GM12878 (cell line): Measurements from ENCODE around the gene HSPB1. TPM values are rescaled to one million over a fixed set of nuclear protein-coding genes. Genes with fewer than 3 reads are reported as not detected.

Source experiments
- BCL11A ChIP-seq: IDR thresholded peaks from 2 replicates; pipeline ENCODE4 v1.6.1; 2011; ENCODE audit warnings: low read depth, low read length
- CBFB ChIP-seq: IDR thresholded peaks from 2 replicates; pipeline ENCODE4 v1.6.1; 2016; ENCODE audit warnings: antibody characterized with exemption, low read depth
- CBX5 ChIP-seq: sonication (generic); IDR thresholded peaks from 2 replicates; pipeline ENCODE4 v1.6.1; 2016; ENCODE audit warnings: low read depth, moderate library complexity, mild to moderate bottlenecking, inconsistent platforms
- CREB1 ChIP-seq: IDR thresholded peaks from 2 replicates; pipeline ENCODE4 v1.6.1; 2012; ENCODE audit warnings: low read depth, mild to moderate bottlenecking, inconsistent platforms
- ELK1 ChIP-seq: IDR thresholded peaks from 2 replicates; pipeline ENCODE4 v1.6.1; 2012; ENCODE audit warnings: low read depth, low read length, improper control_type of control experiment
- EP300 ChIP-seq, 2 experiments: fragments of 150-350 bp in 1 of 2; IDR thresholded peaks; 2 replicates each; pipeline ENCODE4 v1.6.1; 2011 to 2012; ENCODE audit warnings: low read depth in 2 of 2, low read length in 2 of 2, borderline replicate concordance in 1 of 2, improper control_type of control experiment in 1 of 2, inconsistent platforms in 1 of 2; ENCODE audit not compliant: control insufficient read depth in 1 of 2
- MLLT1 ChIP-seq: fragments of 450-650 bp; IDR thresholded peaks from 2 replicates; pipeline ENCODE4 v1.6.1; 2016; ENCODE audit warnings: mild to moderate bottlenecking
- NFYA ChIP-seq: IDR thresholded peaks from 2 replicates; pipeline ENCODE4 v1.6.1; 2011; ENCODE audit warnings: low read depth, mild to moderate bottlenecking, low read length, improper control_type of control experiment, borderline replicate concordance
- POLR2A ChIP-seq: IDR thresholded peaks from 2 replicates; pipeline ENCODE4 v1.6.1; 2011; ENCODE audit warnings: low read depth, mild to moderate bottlenecking, low read length
- POLR2AphosphoS2 ChIP-seq: IDR thresholded peaks from 2 replicates; pipeline ENCODE4 v1.6.1; 2011; ENCODE audit warnings: low read depth, mild to moderate bottlenecking, low read length, improper control_type of control experiment, moderate library complexity
- SKIL ChIP-seq: fragments of 450-650 bp; IDR thresholded peaks from 2 replicates; pipeline ENCODE4 v1.6.1; 2017; ENCODE audit warnings: mild to moderate bottlenecking, low read depth, inconsistent platforms; ENCODE audit not compliant: poor library complexity, severe bottlenecking
- TAF1 ChIP-seq: IDR thresholded peaks from 2 replicates; pipeline ENCODE4 v1.6.1; 2011; ENCODE audit warnings: mild to moderate bottlenecking, low read depth, low read length, borderline replicate concordance
- ZNF207 ChIP-seq: fragments of 450-650 bp; IDR thresholded peaks from 2 replicates; pipeline ENCODE4 v1.6.1; 2014; ENCODE audit warnings: antibody characterized with exemption, mild to moderate bottlenecking, borderline replicate concordance
- ZNF622 ChIP-seq: fragments of 450-650 bp; IDR thresholded peaks from 2 replicates; pipeline ENCODE4 v1.6.1; 2017; ENCODE audit warnings: mild to moderate bottlenecking, inconsistent platforms
- polyA plus RNA-seq, 11 experiments: library from polyadenylated mRNA; depleted of rRNA in 4 of 11; unstranded in 6 of 11; stranded (reverse) in 5 of 11; fragments of >200 nt; fragmentation: Nextera tagmentation in 4 of 11; fragmentation: Illumina TruSeq in 1 of 11; extraction: Ambion mirVana in 4 of 11; extraction: Trizol in 1 of 11; gene quantifications; 1 replicate in 1 of 11; 2 replicates in 10 of 11; pipeline versions ENCODE4 v1.2.1 to v1.2.3, GENCODE V29; 2011 to 2016; ENCODE audit warnings: inconsistent platforms in 2 of 11, missing spikeins in 2 of 11, low read depth in 1 of 11
- total RNA-seq, 4 experiments: library from RNA; depleted of rRNA in 3 of 4; stranded (reverse); fragments of >200 nt in 3 of 4; fragmentation: Illumina TruSeq in 1 of 4; extraction: Trizol in 1 of 4; gene quantifications; 2 replicates each; pipeline versions ENCODE4 v1.2.1 to v1.2.3, GENCODE V29; 2013 to 2021
- TF ChIP-seq, protein P1 (sequence below): IDR thresholded peaks from 2 replicates; pipeline ENCODE4 v1.6.1; 2011; ENCODE audit warnings: borderline replicate concordance, low read depth, mild to moderate bottlenecking, moderate library complexity, mixed read lengths, low read length; ENCODE audit not compliant: insufficient read depth; ENCODE audit errors: extremely low read length
- TF ChIP-seq, protein P2 (sequence below): IDR thresholded peaks from 2 replicates; pipeline ENCODE4 v1.6.1; 2012; ENCODE audit warnings: low read length, inconsistent platforms
- TF ChIP-seq, protein P3 (sequence below): IDR thresholded peaks from 2 replicates; pipeline ENCODE4 v1.6.1; 2011; ENCODE audit warnings: borderline replicate concordance, low read depth, mild to moderate bottlenecking, moderate library complexity, low read length; ENCODE audit not compliant: insufficient read depth, poor library complexity, severe bottlenecking

The HSPB1 gene
- total and polyA plus RNA-seq, 10 of the 15 experiments (the other 5 are each of a cell fraction or from before 2014, with no cell fraction given): 13.7 to 297 (median 62.0) TPM

DNA sequence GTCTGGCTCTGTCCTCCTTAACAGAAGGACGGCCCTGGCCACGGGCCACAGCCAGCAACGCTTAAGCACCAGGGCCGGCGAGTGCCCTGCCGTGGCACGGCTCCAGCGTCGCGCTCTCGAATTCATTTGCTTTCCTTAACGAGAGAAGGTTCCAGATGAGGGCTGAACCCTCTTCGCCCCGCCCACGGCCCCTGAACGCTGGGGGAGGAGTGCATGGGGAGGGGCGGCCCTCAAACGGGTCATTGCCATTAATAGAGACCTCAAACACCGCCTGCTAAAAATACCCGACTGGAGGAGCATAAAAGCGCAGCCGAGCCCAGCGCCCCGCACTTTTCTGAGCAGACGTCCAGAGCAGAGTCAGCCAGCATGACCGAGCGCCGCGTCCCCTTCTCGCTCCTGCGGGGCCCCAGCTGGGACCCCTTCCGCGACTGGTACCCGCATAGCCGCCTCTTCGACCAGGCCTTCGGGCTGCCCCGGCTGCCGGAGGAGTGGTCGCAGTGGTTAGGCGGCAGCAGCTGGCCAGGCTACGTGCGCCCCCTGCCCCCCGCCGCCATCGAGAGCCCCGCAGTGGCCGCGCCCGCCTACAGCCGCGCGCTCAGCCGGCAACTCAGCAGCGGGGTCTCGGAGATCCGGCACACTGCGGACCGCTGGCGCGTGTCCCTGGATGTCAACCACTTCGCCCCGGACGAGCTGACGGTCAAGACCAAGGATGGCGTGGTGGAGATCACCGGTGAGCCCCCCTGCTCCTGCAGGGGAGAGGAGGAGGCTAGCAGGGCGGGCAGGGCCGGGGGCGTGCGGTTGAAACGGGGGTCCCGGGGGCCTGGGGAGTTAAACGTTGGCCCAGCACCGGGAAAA is at the start of gene HSPB1 (continued):
- TF ChIP-seq CBX5 (no peak), SKIL (no peak), TAF1 (peak; percentile 68; the same call in 1 of the 2 replicates), CBFB (peak; percentile 82), ZNF207 (peak; percentile 12; the same call in 1 of the 2 replicates), ZNF622 (no peak), NFYA (no peak), BCL11A (no peak), POLR2AphosphoS2 (peak; percentile 91; the same call in 1 of the 2 replicates), POLR2A (peak; percentile 95), ELK1 (no peak), EP300 (IDR thresholded peaks at IDR 0.05; ENCODE audit: borderline replicate concordance in 1 of 2, control insufficient read depth in 1 of 2, low read depth in 2 of 2, low read length in 2 of 2) (peak in 1 of 2 experiments; percentile 33; a peak in 1 of 4 replicates), MLLT1 (no peak), CREB1 (peak; percentile 57; the same call in 1 of the 2 replicates)
- TF ChIP-seq, protein P1, sequence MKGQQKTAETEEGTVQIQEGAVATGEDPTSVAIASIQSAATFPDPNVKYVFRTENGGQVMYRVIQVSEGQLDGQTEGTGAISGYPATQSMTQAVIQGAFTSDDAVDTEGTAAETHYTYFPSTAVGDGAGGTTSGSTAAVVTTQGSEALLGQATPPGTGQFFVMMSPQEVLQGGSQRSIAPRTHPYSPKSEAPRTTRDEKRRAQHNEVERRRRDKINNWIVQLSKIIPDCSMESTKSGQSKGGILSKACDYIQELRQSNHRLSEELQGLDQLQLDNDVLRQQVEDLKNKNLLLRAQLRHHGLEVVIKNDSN: no peak
- TF ChIP-seq, protein P2, sequence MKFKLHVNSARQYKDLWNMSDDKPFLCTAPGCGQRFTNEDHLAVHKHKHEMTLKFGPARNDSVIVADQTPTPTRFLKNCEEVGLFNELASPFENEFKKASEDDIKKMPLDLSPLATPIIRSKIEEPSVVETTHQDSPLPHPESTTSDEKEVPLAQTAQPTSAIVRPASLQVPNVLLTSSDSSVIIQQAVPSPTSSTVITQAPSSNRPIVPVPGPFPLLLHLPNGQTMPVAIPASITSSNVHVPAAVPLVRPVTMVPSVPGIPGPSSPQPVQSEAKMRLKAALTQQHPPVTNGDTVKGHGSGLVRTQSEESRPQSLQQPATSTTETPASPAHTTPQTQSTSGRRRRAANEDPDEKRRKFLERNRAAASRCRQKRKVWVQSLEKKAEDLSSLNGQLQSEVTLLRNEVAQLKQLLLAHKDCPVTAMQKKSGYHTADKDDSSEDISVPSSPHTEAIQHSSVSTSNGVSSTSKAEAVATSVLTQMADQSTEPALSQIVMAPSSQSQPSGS: no peak
- TF ChIP-seq, protein P3, sequence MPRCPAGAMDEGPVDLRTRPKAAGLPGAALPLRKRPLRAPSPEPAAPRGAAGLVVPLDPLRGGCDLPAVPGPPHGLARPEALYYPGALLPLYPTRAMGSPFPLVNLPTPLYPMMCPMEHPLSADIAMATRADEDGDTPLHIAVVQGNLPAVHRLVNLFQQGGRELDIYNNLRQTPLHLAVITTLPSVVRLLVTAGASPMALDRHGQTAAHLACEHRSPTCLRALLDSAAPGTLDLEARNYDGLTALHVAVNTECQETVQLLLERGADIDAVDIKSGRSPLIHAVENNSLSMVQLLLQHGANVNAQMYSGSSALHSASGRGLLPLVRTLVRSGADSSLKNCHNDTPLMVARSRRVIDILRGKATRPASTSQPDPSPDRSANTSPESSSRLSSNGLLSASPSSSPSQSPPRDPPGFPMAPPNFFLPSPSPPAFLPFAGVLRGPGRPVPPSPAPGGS: no peak
